PFSK-1 (cell line): Measurements from ENCODE around the gene SATL1.

Source experiments
- POLR2AphosphoS5 ChIP-seq: IDR thresholded peaks from 2 replicates; pipeline ENCODE4 v1.6.1; 2012; ENCODE audit warnings: low read depth, mild to moderate bottlenecking, control low read depth, low read length, moderate library complexity
- TAF1 ChIP-seq: IDR thresholded peaks from 2 replicates; pipeline ENCODE4 v1.6.1; 2012; ENCODE audit warnings: low read length, control low read depth, borderline replicate concordance; ENCODE audit not compliant: insufficient read depth

- TF ChIP-seq POLR2AphosphoS5: no peak
- no peak for TF ChIP-seq TAF1
These were observed 190.8 kb downstream of the SATL1 start for GRCh38 chrX:85052636-85053343.
